A673 (cell line): Measurements from ENCODE around the gene PDLIM5. TPM values are rescaled to one million over a fixed set of nuclear protein-coding genes. Genes with fewer than 3 reads are reported as not detected.

Experiments
- BruUV-seq: library from RNA; stranded (reverse); fragments of 400-500 nt; replicated peaks from 2 replicates; lab custom pipeline; 2021; lab: Mats Ljungman, UMichigan
- CTCF ChIA-PET: fragments of 300-600 bp; sonication (Branson Sonifier 250); formaldehyde crosslinking; loops from one replicate; lab custom pipeline; 2022; ENCODE audit warnings: antibody characterized with exemption; lab: Charles Lee
- POLR2A ChIA-PET: fragments of 300-600 bp; sonication (Branson Sonifier 250); formaldehyde crosslinking; loops from one replicate; lab custom pipeline; 2022; ENCODE audit warnings: antibody characterized with exemption; ENCODE audit not compliant: low non-redundant PET; lab: Charles Lee
- DNase-seq: peaks from one replicate; pipeline ENCODE4 v3.0.0-alpha.2; 2015; ENCODE audit warnings: low spot score
- H3K27ac ChIP-seq: fragments of 200-600 bp; sonication (generic); 2 replicates; pipeline ENCODE4 v1.5.1; 2016; ENCODE audit warnings: mixed run types, low read depth, mild to moderate bottlenecking, mixed read lengths, antibody characterized with exemption, low read length; ENCODE audit not compliant: poor library complexity, severe bottlenecking
- H3K27me3 ChIP-seq: fragments of 200-600 bp; sonication (generic); replicated peaks from 2 replicates; pipeline ENCODE4 v1.6.1; 2017; ENCODE audit warnings: mixed run types, low read depth, mild to moderate bottlenecking, mixed read lengths, antibody characterized with exemption, low read length; ENCODE audit not compliant: insufficient read depth, poor library complexity
- H3K36me3 ChIP-seq: fragments of 200-600 bp; sonication (generic); 2 replicates; pipeline ENCODE4 v1.6.1; 2016; ENCODE audit warnings: mixed run types, mild to moderate bottlenecking, mixed read lengths, antibody characterized with exemption, low read length; ENCODE audit not compliant: insufficient read depth, poor library complexity, severe bottlenecking
- H3K4me1 ChIP-seq: fragments of 200-600 bp; sonication (generic); 2 replicates; pipeline ENCODE4 v1.6.1; 2017; ENCODE audit warnings: mixed run types, mild to moderate bottlenecking, mixed read lengths, antibody characterized with exemption, low read length; ENCODE audit not compliant: insufficient read depth, poor library complexity, severe bottlenecking
- H3K4me3 ChIP-seq: fragments of 200-600 bp; sonication (generic); 2 replicates; pipeline ENCODE4 v1.5.1; 2016; ENCODE audit warnings: low read depth, mixed run types, mild to moderate bottlenecking, mixed read lengths, low read length; ENCODE audit not compliant: poor library complexity, severe bottlenecking
- H3K9me3 ChIP-seq: fragments of 200-600 bp; sonication (generic); 2 replicates; pipeline ENCODE4 v1.6.1; 2016; ENCODE audit warnings: mixed run types, low read depth, mild to moderate bottlenecking, mixed read lengths, antibody characterized with exemption, low read length; ENCODE audit not compliant: poor library complexity, severe bottlenecking
- CTCF ChIP-seq: fragments of 300-800, 200-600 bp; sonication (generic); conservative IDR thresholded peaks from 2 replicates; pipeline ENCODE4 v1.5.1; 2017; ENCODE audit warnings: low read depth, mild to moderate bottlenecking, antibody characterized with exemption, low read length, moderate library complexity, mixed read lengths
- EZH2 ChIP-seq: fragments of 200-600 bp; sonication (generic); IDR thresholded peaks from 2 replicates; pipeline ENCODE4 v1.6.1; 2017; ENCODE audit warnings: borderline replicate concordance, low read depth, mild to moderate bottlenecking, mixed read lengths, antibody characterized with exemption, low read length; ENCODE audit not compliant: poor library complexity, severe bottlenecking
- intact Hi-C: fragments of 100-400 bp; cut with micrococcal nuclease; formaldehyde crosslinking; loops from one replicate; pipeline ENCODE4 v1.10.0; 2022; ENCODE audit not compliant: unreplicated experiment
- total RNA-seq: library from RNA; stranded (reverse); gene quantifications from 2 replicates; pipeline ENCODE4 v1.2.3, GENCODE V29; 2021

PDLIM5 gene
- total RNA-seq, 1 experiment from 2014 or later, result 174 TPM

GRCh38 chr4:94480362-94480951 lies 28.7 kb downstream of the PDLIM5 start:
- Histone ChIP-seq H3K27me3 (no peaks in the 10 kb centered on the region), H3K27ac (peak overlapping the region; percentile 61), H3K4me1 (peaks cover 47% of the 10 kb centered on the region), H3K9me3 (no peaks in the 10 kb centered on the region), H3K4me3 (no peak overlapping the region), H3K36me3 (no peaks in the 10 kb centered on the region)
- CTCF ChIA-PET, result no interaction called here
- BruUV-seq, result no TSS peak
- intact Hi-C loops, result no loop called here
- POLR2A ChIA-PET, result no interaction called here
- peak; percentile 29 for DNase-seq
- TF ChIP-seq EZH2, result no peak
- no peak for TF ChIP-seq CTCF

DNA sequence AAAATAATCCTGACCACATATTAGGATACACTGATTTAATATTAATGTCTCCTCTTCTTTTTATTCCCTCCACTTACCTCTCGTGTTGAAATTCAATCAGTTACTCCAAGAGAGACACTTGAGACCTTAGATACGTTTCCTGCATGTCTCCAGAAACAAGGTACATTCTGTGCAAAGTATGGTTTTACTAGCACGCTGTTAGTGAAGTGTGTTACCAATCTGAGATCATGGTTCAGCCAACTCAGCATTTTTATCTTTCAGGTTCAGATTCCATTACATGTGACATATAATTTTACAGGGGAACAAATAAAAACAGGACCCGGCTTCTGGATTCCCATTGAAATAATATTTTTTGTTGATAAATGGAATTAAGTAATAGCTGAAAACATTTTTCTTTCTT lies 32.2 kb downstream of the PDLIM5 start:
- Histone ChIP-seq H3K36me3 (no peaks in the 10 kb centered on the region), H3K27me3 (no peaks in the 10 kb centered on the region), H3K27ac (no peak overlapping the region), H3K4me3 (no peak overlapping the region), H3K4me1 (peaks cover 49% of the 10 kb centered on the region), H3K9me3 (no peaks in the 10 kb centered on the region)
- TF ChIP-seq CTCF (no peak), EZH2 (no peak)
- no peak for DNase-seq
- ChIA-PET POLR2A (no interaction called here), CTCF (no interaction called here)
- intact Hi-C loops, result no loop called here
- no TSS peak for BruUV-seq

DNA sequence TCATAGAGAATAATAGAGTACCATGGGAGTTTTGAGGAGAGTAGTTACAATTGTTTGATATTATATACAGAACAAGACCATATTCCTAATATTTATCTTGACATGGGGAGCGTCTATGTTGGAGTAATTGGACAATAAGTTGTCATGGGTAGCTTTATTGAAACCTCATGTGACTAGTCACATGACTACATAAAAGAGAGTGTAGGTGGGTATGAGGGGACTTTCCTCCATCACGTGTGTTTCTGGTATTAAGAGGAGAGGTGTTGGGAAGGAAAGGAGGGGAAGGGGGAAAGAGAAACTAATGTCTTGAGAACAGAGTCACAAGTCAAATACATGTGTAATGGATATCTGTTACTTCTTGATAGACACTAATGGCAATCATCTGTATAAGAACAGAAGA lies 33.1 kb downstream of the PDLIM5 start:
- ChIA-PET CTCF (no interaction called here), POLR2A (no interaction called here)

More for the DNA sequence above, 33.1 kb downstream of the PDLIM5 start:
- H3K4me3 ChIP-seq, result no peak overlapping the region
- H3K4me1 ChIP-seq, result peaks cover 47% of the 10 kb centered on the region
- intact Hi-C loops, result no loop called here
- no peak overlapping the region for H3K27ac ChIP-seq
- DNase-seq, result no peak
- H3K27me3 ChIP-seq, result no peaks in the 10 kb centered on the region
- H3K9me3 ChIP-seq, result no peaks in the 10 kb centered on the region
- TF ChIP-seq EZH2 (no peak), CTCF (no peak)
- no TSS peak for BruUV-seq
- no peaks in the 10 kb centered on the region for H3K36me3 ChIP-seq
